NCI-H526 (cell line): ENCODE measurements around the gene POLD3.
"Not testable (repeated sequence)": the region's sequence is repeated elsewhere in the genome, so short reads cannot be mapped to it uniquely, and the experiment has no call there.

Experiments
- DNase-seq, 2 experiments: peaks; one replicate each; lab custom pipeline; 2025; lab: John Stamatoyannopoulos, UW

The POLD3 gene

DNA sequence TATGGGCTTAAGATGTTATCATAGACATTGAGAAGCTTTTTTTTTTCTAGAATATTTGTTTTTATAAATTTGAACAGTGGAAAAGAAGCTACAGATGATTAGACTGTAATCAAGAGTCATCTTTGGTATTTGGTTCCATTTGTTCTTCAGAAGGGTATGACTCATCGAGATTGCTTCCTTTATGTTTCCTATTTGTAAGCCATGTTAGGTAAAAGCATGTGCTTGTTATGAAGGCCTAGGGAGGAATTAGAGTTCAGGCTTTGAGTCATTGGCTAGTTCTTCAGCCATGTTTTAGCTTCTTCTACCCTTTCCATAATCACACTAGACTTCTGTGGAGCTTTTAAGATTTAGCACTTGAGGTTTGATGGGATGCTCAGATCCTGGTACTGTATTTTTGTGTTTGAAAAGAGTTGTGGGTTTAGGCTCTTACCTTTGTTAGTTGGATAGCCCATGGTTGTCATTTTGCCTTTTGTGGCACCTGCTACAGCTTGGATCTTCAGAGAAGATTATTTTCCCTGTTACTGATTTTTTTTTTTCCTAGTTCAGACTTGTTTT, 44.3 kb downstream of the POLD3 start:
- DNase-seq, result no peak

- no peak for DNase-seq
Measured at GRCh38 chr11:74637700-74638099, 45.3 kb downstream of the POLD3 start.

DNA sequence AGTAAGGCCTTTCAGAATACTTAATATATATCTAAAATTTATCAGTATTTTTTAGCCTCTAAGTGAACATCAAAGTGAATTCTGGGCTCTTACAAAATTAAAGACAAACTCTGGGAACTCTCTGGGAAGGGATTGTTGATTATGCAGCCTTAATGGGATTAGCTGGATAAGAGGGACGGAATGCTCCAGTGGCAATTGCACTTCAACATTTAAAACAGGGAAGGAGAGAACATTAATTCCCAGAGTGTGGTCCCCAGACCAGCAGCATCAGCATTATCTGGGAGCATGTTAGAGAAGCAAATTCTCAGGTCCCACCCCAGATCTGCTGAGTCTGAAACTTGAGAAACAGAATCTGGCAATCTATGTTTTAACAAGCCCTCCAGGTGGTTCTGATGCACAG, 46.5 kb downstream of the POLD3 start:
- DNase-seq, result no peak

- no peak for DNase-seq
Measured at GRCh38 chr11:74639533-74639932, 47.2 kb downstream of the POLD3 start.

GRCh38 chr11:74641289-74641688, 48.9 kb downstream of the POLD3 start:
- DNase-seq, result no peak

DNA sequence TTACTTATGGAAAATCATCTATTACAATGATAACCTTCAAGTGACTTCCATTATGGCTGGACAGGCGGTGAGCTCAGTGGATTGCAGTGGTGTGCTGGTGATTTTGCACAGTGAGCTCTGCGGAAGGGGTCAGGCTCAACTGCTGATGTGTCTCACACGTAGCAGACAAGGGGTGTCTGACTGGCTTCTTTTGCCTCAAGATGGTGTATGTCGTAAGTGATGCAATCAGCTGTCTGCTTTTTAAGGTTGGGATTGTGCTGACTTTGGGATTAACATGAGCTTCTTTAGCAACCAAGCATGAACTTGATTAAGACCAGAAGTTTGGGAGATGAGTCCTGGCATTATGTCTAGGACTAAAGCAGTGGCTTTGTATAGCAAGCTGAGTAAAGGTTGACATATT, 49.5 kb downstream of the POLD3 start:
- no peak for DNase-seq

- no peak for DNase-seq
Measured at GRCh38 chr11:74642912-74643311, 50.5 kb downstream of the POLD3 start.

DNA sequence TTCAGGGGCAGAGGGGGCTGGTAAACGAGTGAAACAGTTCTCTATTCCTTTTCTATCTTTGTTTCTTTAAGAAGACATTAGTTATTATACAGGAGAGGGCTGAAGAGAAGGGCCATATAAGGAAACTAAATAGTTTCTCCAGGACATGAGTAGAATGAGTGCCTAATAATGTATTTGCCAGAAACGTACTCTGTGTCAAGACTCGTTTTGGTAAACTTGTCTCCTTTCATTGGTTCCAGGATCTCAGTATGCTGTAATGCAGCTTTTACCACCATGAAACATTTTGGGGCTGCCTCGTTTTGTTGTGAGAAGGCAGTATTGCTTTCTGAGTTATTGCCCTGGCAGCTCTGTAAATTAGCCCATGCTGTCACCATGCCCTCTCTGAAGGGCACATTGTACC, 51.7 kb downstream of the POLD3 start:
- DNase-seq, result no peak

DNA sequence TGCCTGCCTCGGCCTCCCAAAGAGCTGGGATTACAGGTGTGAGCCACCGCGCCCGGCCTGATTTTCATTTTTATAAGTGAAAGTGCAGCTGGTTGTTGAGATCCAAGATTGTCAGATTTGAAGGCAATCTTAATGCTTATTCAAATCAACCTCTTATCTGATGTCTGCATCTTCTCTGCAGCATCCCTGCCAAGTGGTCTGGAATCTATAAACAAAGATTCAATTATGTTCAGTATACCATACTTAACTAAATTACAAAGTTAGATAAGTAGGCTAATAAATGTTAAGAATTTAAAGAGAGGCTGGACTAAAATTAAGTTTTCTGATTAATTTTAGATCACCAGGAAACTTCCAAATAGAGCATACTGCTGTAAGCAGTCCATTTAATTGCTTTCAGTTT, 53.8 kb downstream of the POLD3 start:
- DNase-seq, result no peak

GRCh38 chr11:74646954-74647353, 54.6 kb downstream of the POLD3 start:
- DNase-seq, result no peak

- no peak for DNase-seq
Measured at GRCh38 chr11:74647404-74647803, 55.0 kb downstream of the POLD3 start.

GRCh38 chr11:74647831-74648230, 55.4 kb downstream of the POLD3 start:
- no peak for DNase-seq

GRCh38 chr11:74648894-74649293, 56.5 kb downstream of the POLD3 start:
- no peak for DNase-seq

DNA sequence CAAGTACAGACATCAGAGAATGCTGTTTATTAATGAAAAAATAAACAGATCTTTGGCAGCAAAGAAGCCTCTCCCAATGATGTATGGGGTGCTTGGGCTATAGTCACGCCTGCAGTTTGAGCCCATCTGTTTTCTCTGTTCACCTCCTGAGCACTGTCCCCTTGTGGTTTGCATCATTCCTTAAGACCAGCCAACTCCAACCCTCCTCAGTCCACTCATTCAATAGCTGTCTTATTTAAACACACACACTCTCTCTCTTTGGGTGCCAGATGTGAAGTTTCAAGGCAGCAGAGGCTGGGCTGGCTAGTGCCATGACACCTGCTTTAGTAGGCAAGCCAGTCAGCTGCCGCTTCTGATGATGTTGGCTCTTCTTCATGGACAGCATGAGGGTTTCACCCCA, 58.1 kb downstream of the POLD3 start:
- DNase-seq, result no peak

- no peak for DNase-seq
Measured at GRCh38 chr11:74654976-74655375, 62.6 kb downstream of the POLD3 start.

- not testable (repeated sequence) for DNase-seq
Measured at GRCh38 chr11:74659124-74659523, 66.7 kb downstream of the POLD3 start.

DNA sequence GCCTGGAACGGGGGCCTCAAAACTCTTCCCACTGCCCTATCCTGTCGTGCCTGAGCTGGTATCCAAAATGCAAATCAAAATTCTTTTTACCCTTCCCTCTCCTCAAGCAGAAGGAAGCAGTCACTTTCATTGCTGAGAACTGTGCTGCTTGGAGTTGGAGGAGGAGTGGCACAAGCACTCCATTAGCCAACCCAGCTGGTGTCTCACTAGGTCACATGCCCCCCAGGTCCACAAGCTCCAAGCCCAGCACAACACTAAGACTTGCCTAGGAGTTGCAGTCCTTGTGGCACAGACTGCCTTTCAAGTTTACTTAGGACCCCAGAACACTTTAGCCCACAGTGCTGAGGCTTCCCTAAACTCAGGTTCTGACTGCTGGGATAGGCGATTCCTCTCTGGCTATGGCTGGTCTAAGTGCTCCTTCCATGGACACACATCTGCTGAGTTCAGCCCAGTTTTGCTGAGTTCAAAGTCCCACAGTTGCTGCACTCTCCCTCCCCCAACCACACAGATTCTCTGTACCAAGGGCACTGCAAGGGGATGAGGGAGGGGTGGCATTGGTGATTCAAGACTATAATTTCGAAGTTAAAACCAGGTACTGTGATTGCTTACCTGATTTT, 70.2 kb downstream of the POLD3 start:
- no peak for DNase-seq

GRCh38 chr11:74663315-74663714, 70.9 kb downstream of the POLD3 start:
- no peak for DNase-seq

- no peak for DNase-seq
Measured at GRCh38 chr11:74669211-74670160, 77.1 kb downstream of the POLD3 start.

- DNase-seq, result no peak
Measured at GRCh38 chr11:74670171-74670570, 77.8 kb downstream of the POLD3 start.

DNA sequence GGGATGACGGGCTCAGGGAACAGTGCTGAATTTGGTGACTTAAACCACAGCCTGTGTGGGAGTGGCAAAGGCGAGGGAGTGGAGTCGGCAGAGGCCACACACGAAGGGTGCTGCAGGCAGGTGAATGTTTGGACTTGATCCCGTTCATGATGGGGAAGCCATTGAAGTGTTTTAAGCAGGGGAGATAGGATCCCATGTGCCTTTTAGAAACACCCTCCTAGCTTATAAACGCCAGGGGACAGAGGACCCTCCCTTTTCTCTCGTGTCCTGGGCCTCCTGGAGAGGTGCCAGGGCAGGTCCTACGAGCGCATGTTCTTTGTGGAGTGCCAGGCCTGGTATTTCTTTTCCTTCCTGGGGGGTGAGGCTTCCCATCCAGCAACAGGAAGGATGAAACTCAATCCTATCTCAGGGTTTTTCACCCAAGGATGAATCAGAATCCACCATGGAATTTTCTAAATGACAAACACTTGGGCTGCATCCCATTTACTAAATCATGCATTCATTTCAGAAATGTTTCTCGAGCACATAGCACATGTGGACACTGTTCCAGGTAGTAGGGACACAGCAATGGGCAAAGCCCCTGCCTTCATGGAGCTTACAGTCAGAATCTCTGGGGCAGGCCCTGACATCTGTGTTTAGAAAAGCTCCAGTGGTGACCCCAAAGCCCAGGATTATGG, 79.3 kb downstream of the POLD3 start:
- DNase-seq, result no peak

- DNase-seq, result no peak
Measured at GRCh38 chr11:74672332-74672955, 80.1 kb downstream of the POLD3 start.
